HEK293 (cell line): ENCODE data around the gene COPG1.

Experiments
- BCL11A ChIP-seq: fragments of 450-650 bp; formaldehyde crosslinking; IDR thresholded peaks from 2 replicates; pipeline ENCODE4 v1.5.1; 2016; ENCODE audit warnings: low read depth, missing biosample characterization, missing genetic modification characterization
- PRDM1 ChIP-seq: fragments of 450-650 bp; formaldehyde crosslinking; IDR thresholded peaks from 2 replicates; pipeline ENCODE4; 2016; ENCODE audit warnings: missing biosample characterization, missing genetic modification characterization
- ZNF121 ChIP-seq: fragments of 450-650 bp; formaldehyde crosslinking; IDR thresholded peaks from 2 replicates; pipeline ENCODE4 v1.5.1; 2016; ENCODE audit warnings: missing biosample characterization, missing genetic modification characterization
- ZNF837 ChIP-seq: fragments of 450-650 bp; formaldehyde crosslinking; IDR thresholded peaks from 2 replicates; pipeline ENCODE4 v1.5.1; 2016; ENCODE audit warnings: missing biosample characterization, missing genetic modification characterization
- TF ChIP-seq, protein P1 (sequence below): IDR thresholded peaks from 2 replicates; pipeline ENCODE4 v1.6.1; 2011; ENCODE audit warnings: mild to moderate bottlenecking, low read depth, low read length, borderline replicate concordance

DNA sequence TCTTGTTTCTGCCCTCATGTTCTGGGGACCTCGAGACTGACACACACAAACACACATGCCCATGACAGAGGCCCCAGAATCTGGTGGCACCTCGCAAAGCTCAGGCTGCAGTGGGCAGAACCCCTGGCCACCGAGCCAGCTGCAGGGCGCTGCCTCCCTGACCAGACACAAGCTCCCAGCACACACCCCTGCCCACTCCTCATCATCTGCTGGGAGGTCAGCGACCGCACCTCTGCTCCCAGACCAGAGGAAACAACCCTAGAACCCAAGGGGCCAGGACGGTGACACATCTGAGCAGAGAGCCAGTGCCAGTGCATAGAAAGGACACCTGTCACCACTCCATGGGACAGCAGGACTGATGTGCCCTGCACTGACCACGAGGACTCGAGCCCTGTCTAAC lies 72.5 kb downstream of the COPG1 start:
- TF ChIP-seq BCL11A: no peak
- TF ChIP-seq PRDM1: no peak
- no peak for TF ChIP-seq ZNF837 (tag by site-specific recombination)
- TF ChIP-seq, protein P1, sequence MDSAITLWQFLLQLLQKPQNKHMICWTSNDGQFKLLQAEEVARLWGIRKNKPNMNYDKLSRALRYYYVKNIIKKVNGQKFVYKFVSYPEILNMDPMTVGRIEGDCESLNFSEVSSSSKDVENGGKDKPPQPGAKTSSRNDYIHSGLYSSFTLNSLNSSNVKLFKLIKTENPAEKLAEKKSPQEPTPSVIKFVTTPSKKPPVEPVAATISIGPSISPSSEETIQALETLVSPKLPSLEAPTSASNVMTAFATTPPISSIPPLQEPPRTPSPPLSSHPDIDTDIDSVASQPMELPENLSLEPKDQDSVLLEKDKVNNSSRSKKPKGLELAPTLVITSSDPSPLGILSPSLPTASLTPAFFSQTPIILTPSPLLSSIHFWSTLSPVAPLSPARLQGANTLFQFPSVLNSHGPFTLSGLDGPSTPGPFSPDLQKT: no peak
- TF ChIP-seq ZNF121 (tag by site-specific recombination): no peak
